GM12864 (cell line): ENCODE results near the gene FAP.

Source experiments
- DNase-seq: peaks from one replicate; pipeline ENCODE4 v3.0.0-alpha.2; 2011; ENCODE audit warnings: low read depth
- H3K4me3 ChIP-seq: 2 replicates; pipeline ENCODE4 v1.5.1; 2011; ENCODE audit warnings: mild to moderate bottlenecking, low read depth, low read length, control low read depth
- TF ChIP-seq, protein P1 (sequence below): IDR thresholded peaks from 2 replicates; pipeline ENCODE4 v1.5.1; 2011; ENCODE audit warnings: low read depth, mild to moderate bottlenecking, moderate library complexity, low read length, control low read depth, inconsistent platforms; ENCODE audit errors: missing control alignments

The FAP gene

DNA sequence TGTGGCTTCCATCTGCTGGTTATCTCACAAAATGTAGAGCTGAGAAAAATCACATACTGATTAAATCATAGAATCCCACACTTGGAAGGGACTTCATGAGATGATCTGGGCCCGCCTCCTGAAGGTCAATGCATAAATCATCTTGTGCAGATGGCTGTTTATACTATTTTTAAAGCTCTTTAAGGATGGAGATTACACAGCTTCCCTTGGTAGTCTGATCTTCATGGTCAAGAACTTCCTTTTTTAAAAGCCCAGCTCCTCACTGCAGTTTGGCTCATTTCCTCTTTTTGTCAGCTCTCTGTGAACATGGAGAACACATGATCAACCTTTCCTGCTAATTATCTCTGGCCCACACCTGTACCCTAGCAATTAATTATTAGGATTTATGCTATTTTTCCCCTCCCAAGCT lies 117.1 kb downstream of the FAP start:
- DNase-seq, result peak; percentile 18
- H3K4me3 ChIP-seq, result no peak overlapping the region
- TF ChIP-seq, protein P1, sequence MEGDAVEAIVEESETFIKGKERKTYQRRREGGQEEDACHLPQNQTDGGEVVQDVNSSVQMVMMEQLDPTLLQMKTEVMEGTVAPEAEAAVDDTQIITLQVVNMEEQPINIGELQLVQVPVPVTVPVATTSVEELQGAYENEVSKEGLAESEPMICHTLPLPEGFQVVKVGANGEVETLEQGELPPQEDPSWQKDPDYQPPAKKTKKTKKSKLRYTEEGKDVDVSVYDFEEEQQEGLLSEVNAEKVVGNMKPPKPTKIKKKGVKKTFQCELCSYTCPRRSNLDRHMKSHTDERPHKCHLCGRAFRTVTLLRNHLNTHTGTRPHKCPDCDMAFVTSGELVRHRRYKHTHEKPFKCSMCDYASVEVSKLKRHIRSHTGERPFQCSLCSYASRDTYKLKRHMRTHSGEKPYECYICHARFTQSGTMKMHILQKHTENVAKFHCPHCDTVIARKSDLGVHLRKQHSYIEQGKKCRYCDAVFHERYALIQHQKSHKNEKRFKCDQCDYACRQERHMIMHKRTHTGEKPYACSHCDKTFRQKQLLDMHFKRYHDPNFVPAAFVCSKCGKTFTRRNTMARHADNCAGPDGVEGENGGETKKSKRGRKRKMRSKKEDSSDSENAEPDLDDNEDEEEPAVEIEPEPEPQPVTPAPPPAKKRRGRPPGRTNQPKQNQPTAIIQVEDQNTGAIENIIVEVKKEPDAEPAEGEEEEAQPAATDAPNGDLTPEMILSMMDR, result no peak

DNA sequence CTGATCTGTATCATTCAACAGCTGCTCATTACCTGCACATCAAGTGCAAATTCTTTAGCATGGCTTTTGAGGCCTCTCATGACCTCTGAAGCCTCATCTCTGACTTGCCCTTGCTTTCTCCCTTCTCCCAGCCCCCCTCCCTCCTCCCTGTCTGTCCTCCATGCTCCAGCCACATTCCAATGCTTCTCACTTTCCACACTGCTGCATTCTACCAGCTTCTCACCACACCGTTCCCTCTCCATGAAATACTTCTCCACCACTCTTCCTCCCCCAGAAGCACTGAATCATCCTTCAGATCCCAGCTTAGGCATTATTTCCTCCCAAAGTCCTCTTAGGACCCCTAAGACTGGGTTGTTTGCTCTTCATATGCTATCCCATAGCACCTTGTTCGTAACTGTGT lies 118.1 kb downstream of the FAP start:
- TF ChIP-seq, protein P1, result no peak
- no peak overlapping the region for H3K4me3 ChIP-seq
- DNase-seq, result no peak

DNA sequence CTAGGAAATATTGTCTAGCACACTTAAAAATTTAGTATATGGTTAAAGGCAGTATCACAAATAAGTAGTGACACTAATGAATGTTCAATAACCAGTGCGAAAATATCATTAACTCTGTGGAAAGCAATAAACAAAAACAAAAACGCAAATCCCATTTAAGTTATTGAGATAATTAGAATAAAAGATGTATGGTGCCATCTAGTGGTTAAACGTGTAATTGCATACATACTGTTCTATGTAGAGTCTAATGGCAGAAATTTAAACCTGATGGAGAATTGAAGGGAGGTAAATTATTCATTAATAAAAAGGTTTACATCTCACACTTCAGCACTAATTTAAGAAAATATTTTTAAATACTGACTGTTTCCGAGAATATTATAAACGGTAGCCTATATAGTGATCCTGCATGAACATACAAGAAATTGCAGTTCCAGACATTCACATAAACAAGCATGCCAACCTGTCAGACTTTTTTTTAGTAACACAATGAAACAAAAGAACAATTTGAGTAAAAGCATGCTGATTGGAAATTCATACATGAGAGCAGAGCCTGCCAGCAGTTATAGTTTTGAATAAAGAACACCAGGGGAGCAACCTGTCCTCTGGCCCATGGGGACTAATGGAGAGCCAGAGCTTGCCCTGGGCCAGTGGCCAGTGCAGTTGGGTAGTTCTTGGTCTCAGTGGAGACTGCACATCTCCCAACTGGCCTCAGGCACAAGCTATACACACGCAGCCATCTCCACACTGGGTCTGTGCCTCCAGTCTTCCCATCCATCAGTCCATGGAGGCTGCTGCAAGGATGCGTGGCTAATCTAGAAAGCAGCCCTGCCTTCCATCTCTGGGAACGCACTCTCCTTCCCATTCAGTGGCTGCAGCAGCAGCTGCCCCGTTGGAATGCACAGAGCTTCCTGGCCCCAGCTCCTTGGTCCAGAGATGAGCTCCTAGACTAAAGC lies 119.2 kb downstream of the FAP start:
- DNase-seq, result peak; percentile 33
- TF ChIP-seq, protein P1, result peak; percentile 31
- H3K4me3 ChIP-seq, result no peak overlapping the region
